ENCODE results near the gene COL23A1.
A peak's percentile ranks its signal among the peaks of the same experiment; 100 is the strongest.
"Not testable (repeated sequence)": the region's sequence is repeated elsewhere in the genome, so short reads cannot be mapped to it uniquely, and the experiment has no call there.

The COL23A1 gene

DNA sequence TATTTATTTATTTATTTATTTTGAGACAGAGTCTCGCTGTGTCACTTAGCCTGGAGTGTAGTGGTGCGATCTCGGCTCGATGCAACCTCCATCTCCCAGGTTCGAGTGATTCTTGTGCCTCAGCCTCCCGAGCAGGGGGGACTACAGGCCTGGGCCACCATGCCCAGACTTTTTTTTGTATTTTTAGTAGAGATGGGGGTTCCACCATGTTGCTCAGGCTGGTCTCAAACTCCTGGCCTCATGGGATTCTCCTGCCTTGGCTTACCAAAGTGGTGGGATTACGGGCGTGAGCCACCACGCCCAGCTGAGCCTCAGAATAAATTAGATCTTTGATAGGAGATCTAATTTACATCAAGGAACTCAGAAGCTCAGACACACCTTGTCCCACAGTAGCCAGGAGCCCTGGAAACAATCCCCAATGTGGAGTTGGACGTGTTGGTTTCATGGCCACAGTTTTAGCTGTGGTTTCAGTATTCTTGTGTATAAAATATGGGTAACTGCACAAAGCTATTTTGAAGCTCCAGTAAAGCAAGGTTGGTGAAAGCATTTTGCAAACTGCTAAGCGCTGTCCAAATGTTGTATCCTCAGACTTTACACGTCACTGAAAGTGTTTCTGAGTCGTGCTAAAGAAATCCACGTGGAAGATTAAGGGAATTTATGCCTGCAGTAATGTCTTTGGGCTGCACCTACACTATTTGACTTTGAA is 388.8 kb downstream of the COL23A1 start:
- Histone ChIP-seq H3K79me1 (ENCODE audit: low read depth, low read length) (peaks cover 3% of the 10 kb centered on the region), H2AFZ (ENCODE audit: low read length) (no peak overlapping the region), H3K27me3 (ENCODE audit: control insufficient read depth in 3 of 3, insufficient read depth in 3 of 3, low read depth in 1 of 3, low read length in 3 of 3) (peaks cover 0 to 2% (median 0%) of the 10 kb centered on the region in 3 experiments), H3K27ac (replicated peaks; ENCODE audit: low read length) (no peak overlapping the region), H3K23ac (ENCODE audit: low read depth, low read length, poor library complexity) (no peak overlapping the region), H2BK5ac (ENCODE audit: low read length) (no peak overlapping the region), H2AK5ac (ENCODE audit: low read depth, low read length) (no peak overlapping the region), H3K4me3 (ENCODE audit: low read length in 2 of 2) (no peak overlapping the region), H3K4me2 (ENCODE audit: insufficient read depth, low read length, poor library complexity, severe bottlenecking) (no peak overlapping the region), H2BK15ac (ENCODE audit: low read length) (no peak overlapping the region), H4K91ac (ENCODE audit: low read depth, low read length, poor library complexity) (peak overlapping the region; percentile 38), H3K18ac (ENCODE audit: low read length) (no peak overlapping the region), H2BK12ac (ENCODE audit: low read length) (no peak overlapping the region), H3K14ac (ENCODE audit: low read length) (no peak overlapping the region), H3K9ac (ENCODE audit: low read depth, low read length, poor library complexity) (peak overlapping the region; percentile 3), H2BK120ac (ENCODE audit: low read depth, low read length) (no peak overlapping the region), H3K4ac (ENCODE audit: low read length) (no peak overlapping the region), H3K9me3 (replicated peaks in 1 of 2; ENCODE audit: control insufficient read depth in 2 of 2, insufficient read depth in 1 of 2, low read depth in 1 of 2, low read length in 2 of 2) (no peaks in the 10 kb centered on the region), H4K8ac (ENCODE audit: low read depth, low read length) (no peak overlapping the region), H3K36me3 (replicated peaks in 1 of 2; ENCODE audit: control insufficient read depth in 2 of 2, insufficient read depth in 2 of 2, low read length in 2 of 2) (peaks cover 9 to 11% of the 10 kb centered on the region in 2 donors), H3K4me1 (ENCODE audit: control insufficient read depth in 2 of 2, insufficient read depth in 1 of 2, low read depth in 1 of 2, low read length in 2 of 2) (peaks cover 4 to 6% of the 10 kb centered on the region in 2 donors)
- DNase-seq (ENCODE audit: low spot score) = no peak
- no CpG with 5 or more reads among the region's 14 CpGs for WGBS, 2 donors (ENCODE audit: extremely low coverage in 2 of 2, insufficient read length in 2 of 2, insufficient replicate concordance in 1 of 2)

GRCh38 chr5:178199581-178200434 is 390.4 kb downstream of the COL23A1 start:
- no peak overlapping the region for H3K4me2 ChIP-seq (ENCODE audit: insufficient read depth, low read length, poor library complexity, severe bottlenecking)
- no peak overlapping the region for H3K14ac ChIP-seq (ENCODE audit: low read length)
- H3K4me1 ChIP-seq (ENCODE audit: control insufficient read depth in 2 of 2, insufficient read depth in 1 of 2, low read depth in 1 of 2, low read length in 2 of 2) = peaks cover 3 to 8% of the 10 kb centered on the region in 2 donors
- H3K4ac ChIP-seq (ENCODE audit: low read length) = no peak overlapping the region
- H4K8ac ChIP-seq (ENCODE audit: low read depth, low read length) = no peak overlapping the region
- no peak overlapping the region for H2BK120ac ChIP-seq (ENCODE audit: low read depth, low read length)
- H2BK12ac ChIP-seq (ENCODE audit: low read length) = no peak overlapping the region
- no peaks in the 10 kb centered on the region for H3K9me3 ChIP-seq (replicated peaks in 1 of 2; ENCODE audit: control insufficient read depth in 2 of 2, insufficient read depth in 1 of 2, low read depth in 1 of 2, low read length in 2 of 2)
- H4K91ac ChIP-seq (ENCODE audit: low read depth, low read length, poor library complexity) = no peak overlapping the region
- peak overlapping the region; percentile 1 for H2AFZ ChIP-seq (ENCODE audit: low read length)
- no peak overlapping the region for H3K4me3 ChIP-seq (ENCODE audit: low read length in 2 of 2)
- H2BK15ac ChIP-seq (ENCODE audit: low read length) = no peak overlapping the region
- no peaks in the 10 kb centered on the region for H3K79me1 ChIP-seq (ENCODE audit: low read depth, low read length)
- DNase-seq (ENCODE audit: low spot score) = no peak
- no peak overlapping the region for H3K9ac ChIP-seq (ENCODE audit: low read depth, low read length, poor library complexity)
- H3K27ac ChIP-seq (replicated peaks; ENCODE audit: low read length) = no peak overlapping the region
- H3K36me3 ChIP-seq (replicated peaks in 1 of 2; ENCODE audit: control insufficient read depth in 2 of 2, insufficient read depth in 2 of 2, low read length in 2 of 2) = no peaks in the 10 kb centered on the region
- no peak overlapping the region for H2BK5ac ChIP-seq (ENCODE audit: low read length)
- peaks cover 0 to 4% (median 0%) of the 10 kb centered on the region in 3 experiments for H3K27me3 ChIP-seq (ENCODE audit: control insufficient read depth in 3 of 3, insufficient read depth in 3 of 3, low read depth in 1 of 3, low read length in 3 of 3)
- H3K23ac ChIP-seq (ENCODE audit: low read depth, low read length, poor library complexity) = no peak overlapping the region
- H2AK5ac ChIP-seq (ENCODE audit: low read depth, low read length) = no peak overlapping the region
- no CpG with 5 or more reads among the region's 12 CpGs for WGBS, 2 donors (ENCODE audit: extremely low coverage in 2 of 2, insufficient read length in 2 of 2, insufficient replicate concordance in 1 of 2)
- no peak overlapping the region for H3K18ac ChIP-seq (ENCODE audit: low read length)

DNA sequence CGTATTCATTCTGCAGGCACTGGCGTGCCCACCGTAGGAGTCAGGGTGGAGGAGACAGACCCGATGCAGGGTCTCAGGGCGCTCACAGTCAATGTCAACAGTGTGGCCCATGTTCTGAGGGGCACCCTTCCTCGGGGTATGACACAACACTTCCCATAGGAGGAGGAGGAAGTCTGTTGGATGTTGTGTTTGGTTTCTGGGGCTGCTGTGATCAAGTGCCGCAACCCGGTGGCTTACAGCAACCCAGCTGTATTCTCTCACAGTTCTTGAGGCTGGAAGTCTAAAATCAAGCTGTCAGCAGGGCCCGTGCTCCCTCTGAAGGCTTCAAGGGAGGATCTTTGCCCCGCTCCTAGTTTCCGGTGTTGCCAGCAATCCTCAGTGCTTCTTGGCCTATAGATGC is 391.5 kb downstream of the COL23A1 start:
- Histone ChIP-seq H3K4me2 (ENCODE audit: insufficient read depth, low read length, poor library complexity, severe bottlenecking) (no peak overlapping the region), H3K9me3 (replicated peaks in 1 of 2; ENCODE audit: control insufficient read depth in 2 of 2, insufficient read depth in 1 of 2, low read depth in 1 of 2, low read length in 2 of 2) (no peaks in the 10 kb centered on the region), H3K4me1 (ENCODE audit: control insufficient read depth in 2 of 2, insufficient read depth in 1 of 2, low read depth in 1 of 2, low read length in 2 of 2) (peaks cover 3 to 9% of the 10 kb centered on the region in 2 donors), H4K91ac (ENCODE audit: low read depth, low read length, poor library complexity) (no peak overlapping the region), H2AFZ (ENCODE audit: low read length) (no peak overlapping the region), H2BK5ac (ENCODE audit: low read length) (no peak overlapping the region), H4K8ac (ENCODE audit: low read depth, low read length) (no peak overlapping the region), H3K9ac (ENCODE audit: low read depth, low read length, poor library complexity) (no peak overlapping the region), H2BK120ac (ENCODE audit: low read depth, low read length) (no peak overlapping the region), H3K23ac (ENCODE audit: low read depth, low read length, poor library complexity) (no peak overlapping the region), H2AK5ac (ENCODE audit: low read depth, low read length) (no peak overlapping the region), H3K4ac (ENCODE audit: low read length) (no peak overlapping the region), H3K4me3 (ENCODE audit: low read length in 2 of 2) (no peak overlapping the region), H3K27me3 (ENCODE audit: control insufficient read depth in 3 of 3, insufficient read depth in 3 of 3, low read depth in 1 of 3, low read length in 3 of 3) (peaks cover 0 to 15% (median 0%) of the 10 kb centered on the region in 3 experiments), H3K79me1 (ENCODE audit: low read depth, low read length) (no peaks in the 10 kb centered on the region), H3K18ac (ENCODE audit: low read length) (no peak overlapping the region), H3K14ac (ENCODE audit: low read length) (no peak overlapping the region), H2BK15ac (ENCODE audit: low read length) (no peak overlapping the region), H3K27ac (replicated peaks; ENCODE audit: low read length) (no peak overlapping the region), H2BK12ac (ENCODE audit: low read length) (no peak overlapping the region), H3K36me3 (replicated peaks in 1 of 2; ENCODE audit: control insufficient read depth in 2 of 2, insufficient read depth in 2 of 2, low read length in 2 of 2) (no peaks in the 10 kb centered on the region)
- DNase-seq (ENCODE audit: low spot score) = no peak
- no CpG with 5 or more reads among the region's 11 CpGs for WGBS, 2 donors (ENCODE audit: extremely low coverage in 2 of 2, insufficient read length in 2 of 2, insufficient replicate concordance in 1 of 2)

DNA sequence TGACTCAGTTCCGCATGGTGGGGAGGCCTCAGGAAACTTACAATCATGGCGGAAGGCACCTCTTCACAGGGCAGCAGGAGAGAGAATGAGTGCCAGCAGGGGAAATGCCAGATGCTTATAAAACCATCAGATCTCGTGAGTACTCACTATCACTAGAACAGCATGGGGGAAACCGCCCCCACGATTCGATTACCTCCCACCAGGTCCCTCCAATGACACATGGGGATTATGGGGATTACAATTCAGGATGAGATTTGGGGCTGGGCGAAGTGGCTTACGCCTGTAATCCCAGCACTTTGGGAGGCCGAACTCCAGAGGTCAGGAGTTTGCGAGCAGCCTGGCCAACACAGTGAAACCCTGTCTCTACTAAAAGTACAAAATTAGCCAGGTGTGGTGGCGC is 392.0 kb downstream of the COL23A1 start:
- not testable (repeated sequence) for H3K27ac ChIP-seq (replicated peaks; ENCODE audit: low read length); H3K14ac ChIP-seq (ENCODE audit: low read length); H3K4me3 ChIP-seq (ENCODE audit: low read length in 2 of 2); H2BK12ac ChIP-seq (ENCODE audit: low read length); H3K79me1 ChIP-seq (ENCODE audit: low read depth, low read length); H2AFZ ChIP-seq (ENCODE audit: low read length); DNase-seq (ENCODE audit: low spot score); H4K91ac ChIP-seq (ENCODE audit: low read depth, low read length, poor library complexity); H3K36me3 ChIP-seq (replicated peaks in 1 of 2; ENCODE audit: control insufficient read depth in 2 of 2, insufficient read depth in 2 of 2, low read length in 2 of 2); H3K9me3 ChIP-seq (replicated peaks in 1 of 2; ENCODE audit: control insufficient read depth in 2 of 2, insufficient read depth in 1 of 2, low read depth in 1 of 2, low read length in 2 of 2); H2BK15ac ChIP-seq (ENCODE audit: low read length); H2BK5ac ChIP-seq (ENCODE audit: low read length); H3K4me2 ChIP-seq (ENCODE audit: insufficient read depth, low read length, poor library complexity, severe bottlenecking); H2BK120ac ChIP-seq (ENCODE audit: low read depth, low read length); H4K8ac ChIP-seq (ENCODE audit: low read depth, low read length); H3K9ac ChIP-seq (ENCODE audit: low read depth, low read length, poor library complexity); H2AK5ac ChIP-seq (ENCODE audit: low read depth, low read length); H3K18ac ChIP-seq (ENCODE audit: low read length); H3K4me1 ChIP-seq (ENCODE audit: control insufficient read depth in 2 of 2, insufficient read depth in 1 of 2, low read depth in 1 of 2, low read length in 2 of 2); H3K23ac ChIP-seq (ENCODE audit: low read depth, low read length, poor library complexity); H3K4ac ChIP-seq (ENCODE audit: low read length)
- H3K27me3 ChIP-seq (ENCODE audit: control insufficient read depth in 3 of 3, insufficient read depth in 3 of 3, low read depth in 1 of 3, low read length in 3 of 3) = peaks cover 0 to 19% (median 0%) of the 10 kb centered on the region in 3 experiments
- no CpG with 5 or more reads among the region's 11 CpGs for WGBS, 2 donors (ENCODE audit: extremely low coverage in 2 of 2, insufficient read length in 2 of 2, insufficient replicate concordance in 1 of 2)

All from neuronal stem cell (in vitro differentiated cells).